Epidermal melanocyte (primary cell): ENCODE measurements around the gene LAMP1.
"Not testable (repeated sequence)": the region's sequence is repeated elsewhere in the genome, so short reads cannot be mapped to it uniquely, and the experiment has no call there.

Experiments
- DNase-seq: peaks from one replicate; pipeline ENCODE4 v3.0.0; 2011; ENCODE audit warnings: low spot score; ENCODE audit not compliant: insufficient read length

Gene LAMP1

GRCh38 chr13:113355621-113356020 lies 58.6 kb downstream of the LAMP1 start:
- no peak for DNase-seq

- DNase-seq: no peak
Observed at GRCh38 chr13:113356596-113356995, 59.6 kb downstream of the LAMP1 start.

GRCh38 chr13:113357529-113357928 lies 60.5 kb downstream of the LAMP1 start:
- no peak for DNase-seq

- DNase-seq: no peak
Observed at GRCh38 chr13:113358653-113359190, 61.7 kb downstream of the LAMP1 start.

- no peak for DNase-seq
Observed at GRCh38 chr13:113359571-113359970, 62.5 kb downstream of the LAMP1 start.

GRCh38 chr13:113360446-113360845 lies 63.4 kb downstream of the LAMP1 start:
- no peak for DNase-seq

- no peak for DNase-seq
Observed at GRCh38 chr13:113361406-113361805, 64.4 kb downstream of the LAMP1 start.

- DNase-seq: no peak
Observed at GRCh38 chr13:113364311-113364889, 67.4 kb downstream of the LAMP1 start.

- no peak for DNase-seq
Observed at GRCh38 chr13:113364901-113365582, 68.0 kb downstream of the LAMP1 start.

- DNase-seq: no peak
Observed at GRCh38 chr13:113365583-113365970, 68.5 kb downstream of the LAMP1 start.

GRCh38 chr13:113365971-113366588 lies 69.0 kb downstream of the LAMP1 start:
- no peak for DNase-seq

- DNase-seq: no peak
Observed at GRCh38 chr13:113367020-113367560, 70.1 kb downstream of the LAMP1 start.

GRCh38 chr13:113367771-113368170 lies 70.7 kb downstream of the LAMP1 start:
- no peak for DNase-seq

- DNase-seq: not testable (repeated sequence)
Observed at GRCh38 chr13:113368353-113368752, 71.3 kb downstream of the LAMP1 start.

- DNase-seq: no peak
Observed at GRCh38 chr13:113369189-113369588, 72.2 kb downstream of the LAMP1 start.

GRCh38 chr13:113369881-113370280 lies 72.8 kb downstream of the LAMP1 start:
- no peak for DNase-seq

- no peak for DNase-seq
Observed at GRCh38 chr13:113371061-113371460, 74.0 kb downstream of the LAMP1 start.

GRCh38 chr13:113371701-113372100 lies 74.7 kb downstream of the LAMP1 start:
- not testable (repeated sequence) for DNase-seq
